K562 (cell line): Measurements from ENCODE around the gene LIMS2. TPM values are rescaled to one million over a fixed set of nuclear protein-coding genes. Genes with fewer than 3 reads are reported as not detected.
A peak's percentile ranks its signal among the peaks of the same experiment; 100 is the strongest.

Experiments
- CBFA2T3 ChIP-seq: fragments of 450-650 bp; IDR thresholded peaks from 2 replicates; pipeline ENCODE4 v1.6.1; 2017
- ELF2 ChIP-seq: fragments of 250-450 bp; sonication (Bioruptor Pico); IDR thresholded peaks from 2 replicates; pipeline ENCODE4 v1.5.0; 2021; ENCODE audit warnings: mild to moderate bottlenecking
- ETV1 ChIP-seq: fragments of 450-650 bp; conservative IDR thresholded peaks from 2 replicates; pipeline ENCODE4 v1.6.1; 2016; ENCODE audit warnings: missing genetic modification characterization, control low read depth, low read depth, missing compliant biosample characterization
- FOXA3 ChIP-seq, 2 experiments: fragments of 450-650 bp in 1 of 2; sonication (generic) in 1 of 2; formaldehyde crosslinking; IDR thresholded peaks in 1 of 2; conservative IDR thresholded peaks in 1 of 2; 2 replicates each; pipeline versions ENCODE4 v1.4.0 to v1.8.0; 2020 to 2022; ENCODE audit warnings: mild to moderate bottlenecking in 2 of 2, missing genetic modification reagents in 1 of 2
- KHSRP ChIP-seq: fragments of 450-650 bp; IDR thresholded peaks from 2 replicates; pipeline ENCODE4 v1.6.1; 2017
- KLF13 ChIP-seq: fragments of 450-650 bp; IDR thresholded peaks from 2 replicates; pipeline ENCODE4 v1.6.1; 2016; ENCODE audit warnings: missing genetic modification characterization, low read depth, mild to moderate bottlenecking, missing compliant biosample characterization, moderate library complexity, borderline replicate concordance
- MAZ ChIP-seq, 2 experiments: fragments of 450-650 bp in 1 of 2; sonication (generic) in 1 of 2; formaldehyde crosslinking; IDR thresholded peaks in 1 of 2; conservative IDR thresholded peaks in 1 of 2; 2 replicates each; pipeline versions ENCODE4 v1.4.0 to v1.5.0; 2020; ENCODE audit warnings: mild to moderate bottlenecking in 1 of 2, missing genetic modification reagents in 1 of 2
- MEF2A ChIP-seq: IDR thresholded peaks from 2 replicates; pipeline ENCODE4 v1.6.1; 2011; ENCODE audit warnings: low read depth, mild to moderate bottlenecking, low read length, moderate library complexity; ENCODE audit not compliant: control insufficient read depth
- MTA1 ChIP-seq: fragments of 450-650 bp; IDR thresholded peaks from 2 replicates; pipeline ENCODE4 v1.6.1; 2017; ENCODE audit warnings: borderline replicate concordance
- NFRKB ChIP-seq: fragments of 450-650 bp; IDR thresholded peaks from 2 replicates; pipeline ENCODE4 v1.6.1; 2016; ENCODE audit warnings: low read depth
- PML ChIP-seq: IDR thresholded peaks from 2 replicates; pipeline ENCODE4 v1.6.1; 2012; ENCODE audit warnings: low read length, inconsistent platforms
- RUNX1 ChIP-seq: sonication (generic); IDR thresholded peaks from 2 replicates; pipeline ENCODE4 v1.6.1; 2016; ENCODE audit warnings: antibody characterized with exemption, low read depth
- SIN3A ChIP-seq, 2 experiments: fragments of 150-350 bp in 1 of 2; IDR thresholded peaks; 2 replicates each; pipeline ENCODE4 v1.6.1; 2011 to 2016; ENCODE audit warnings: borderline replicate concordance in 2 of 2, low read depth in 2 of 2, low read length in 2 of 2, mild to moderate bottlenecking in 2 of 2, moderate library complexity in 2 of 2; ENCODE audit not compliant: control insufficient read depth in 1 of 2
- TFAP4 ChIP-seq: sonication (generic); formaldehyde crosslinking; IDR thresholded peaks from 2 replicates; pipeline ENCODE4 v1.8.0; 2022; ENCODE audit warnings: missing genetic modification reagents, mild to moderate bottlenecking, moderate library complexity, borderline replicate concordance
- ZNF165 ChIP-seq: fragments of 250-450 bp; sonication (Bioruptor Pico); IDR thresholded peaks from 2 replicates; pipeline ENCODE4 v1.4.0; 2020; ENCODE audit warnings: borderline replicate concordance
- ZNF830 ChIP-seq: fragments of 250-450 bp; sonication (Bioruptor Pico); IDR thresholded peaks from 2 replicates; pipeline ENCODE4 v1.5.0; 2021; ENCODE audit warnings: mild to moderate bottlenecking
- ZSCAN32 ChIP-seq: fragments of 450-650 bp; formaldehyde crosslinking; IDR thresholded peaks from 2 replicates; pipeline ENCODE4 v1.4.0; 2020; ENCODE audit warnings: mild to moderate bottlenecking, moderate library complexity
- polyA plus RNA-seq, 8 experiments: library from polyadenylated mRNA; depleted of rRNA in 4 of 8; stranded (reverse) in 5 of 8; unstranded in 3 of 8; fragments of >200 nt; fragmentation: Nextera tagmentation in 2 of 8; fragmentation: Illumina TruSeq in 1 of 8; extraction: Ambion mirVana in 2 of 8; extraction: Trizol in 1 of 8; gene quantifications; 2 replicates each; pipeline versions ENCODE4 v1.2.1 to v1.2.3, GENCODE V29; 2011 to 2014; ENCODE audit warnings: inconsistent platforms in 1 of 8, missing spikeins in 1 of 8
- total RNA-seq, 7 experiments: library from RNA; depleted of rRNA in 6 of 7; stranded (reverse); fragments of >200 nt in 6 of 7; fragmentation: Illumina TruSeq in 2 of 7; extraction: Trizol in 2 of 7; gene quantifications; 2 replicates each; pipeline versions ENCODE4 v1.2.1 to v1.2.3, GENCODE V29; 2011 to 2021; ENCODE audit warnings: low replicate concordance in 1 of 7
- TF ChIP-seq, protein P1 (sequence below): sonication (generic); formaldehyde crosslinking; IDR thresholded peaks from 2 replicates; pipeline ENCODE4 v1.8.1; 2023; ENCODE audit warnings: mild to moderate bottlenecking, missing genetic modification reagents
- TF ChIP-seq, protein P2 (sequence below): fragments of 250-450 bp; sonication (Bioruptor Pico); IDR thresholded peaks from 2 replicates; pipeline ENCODE4 v1.4.0; 2020

The LIMS2 gene
- total and polyA plus RNA-seq, 9 of the 15 experiments (the other 6 are each of a cell fraction or from before 2014, with no cell fraction given), result 0.04 to 0.22 TPM; not detected in 7

GRCh38 chr2:127701651-127702394 lies 26.5 kb upstream of the LIMS2 start (continued):
- no peak for TF ChIP-seq NFRKB
- no peak for TF ChIP-seq ZSCAN32 (CRISPR knock-in tag)
- no peak; the same call in 1 of the 2 replicates for TF ChIP-seq MEF2A
- no peak for TF ChIP-seq ZNF165 (CRISPR knock-in tag)
- no peak for TF ChIP-seq CBFA2T3
- TF ChIP-seq KHSRP, result no peak
- no peak for TF ChIP-seq ZNF830 (CRISPR knock-in tag)
- TF ChIP-seq SIN3A (IDR thresholded peaks at IDR 0.05; ENCODE audit: borderline replicate concordance in 2 of 2, control insufficient read depth in 1 of 2, low read depth in 2 of 2, low read length in 2 of 2), result peak in 1 of 2 experiments; percentile 15; a peak in 1 of 4 replicates
- TF ChIP-seq MTA1, result no peak
- TF ChIP-seq, protein P1, sequence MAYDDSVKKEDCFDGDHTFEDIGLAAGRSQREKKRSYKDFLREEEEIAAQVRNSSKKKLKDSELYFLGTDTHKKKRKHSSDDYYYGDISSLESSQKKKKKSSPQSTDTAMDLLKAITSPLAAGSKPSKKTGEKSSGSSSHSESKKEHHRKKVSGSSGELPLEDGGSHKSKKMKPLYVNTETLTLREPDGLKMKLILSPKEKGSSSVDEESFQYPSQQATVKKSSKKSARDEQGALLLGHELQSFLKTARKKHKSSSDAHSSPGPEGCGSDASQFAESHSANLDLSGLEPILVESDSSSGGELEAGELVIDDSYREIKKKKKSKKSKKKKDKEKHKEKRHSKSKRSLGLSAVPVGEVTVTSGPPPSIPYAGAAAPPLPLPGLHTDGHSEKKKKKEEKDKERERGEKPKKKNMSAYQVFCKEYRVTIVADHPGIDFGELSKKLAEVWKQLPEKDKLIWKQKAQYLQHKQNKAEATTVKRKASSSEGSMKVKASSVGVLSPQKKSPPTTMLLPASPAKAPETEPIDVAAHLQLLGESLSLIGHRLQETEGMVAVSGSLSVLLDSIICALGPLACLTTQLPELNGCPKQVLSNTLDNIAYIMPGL, result peak; percentile 83
- TF ChIP-seq FOXA3 (CRISPR knock-in tag; conservative IDR thresholded peaks at IDR 0.05 in 1 of 2, IDR thresholded peaks at IDR 0.05 in 1 of 2), result peak in 1 of 2 experiments; percentile 24; a peak in 1 of 4 replicates
- peak; percentile 27; the same call in 1 of the 2 replicates for TF ChIP-seq PML
- 0 out of 4 replicates have a peak, but pooled peaks of 1 of the 2 experiments have one; percentile 27 for TF ChIP-seq MAZ (CRISPR knock-in tag; conservative IDR thresholded peaks at IDR 0.05 in 1 of 2, IDR thresholded peaks at IDR 0.05 in 1 of 2)
- TF ChIP-seq TFAP4 (CRISPR knock-in tag), result peak; percentile 56; the same call in 1 of the 2 replicates
- TF ChIP-seq ETV1 (tag), result peak; percentile 61; the same call in 1 of the 2 replicates
- TF ChIP-seq, protein P2, sequence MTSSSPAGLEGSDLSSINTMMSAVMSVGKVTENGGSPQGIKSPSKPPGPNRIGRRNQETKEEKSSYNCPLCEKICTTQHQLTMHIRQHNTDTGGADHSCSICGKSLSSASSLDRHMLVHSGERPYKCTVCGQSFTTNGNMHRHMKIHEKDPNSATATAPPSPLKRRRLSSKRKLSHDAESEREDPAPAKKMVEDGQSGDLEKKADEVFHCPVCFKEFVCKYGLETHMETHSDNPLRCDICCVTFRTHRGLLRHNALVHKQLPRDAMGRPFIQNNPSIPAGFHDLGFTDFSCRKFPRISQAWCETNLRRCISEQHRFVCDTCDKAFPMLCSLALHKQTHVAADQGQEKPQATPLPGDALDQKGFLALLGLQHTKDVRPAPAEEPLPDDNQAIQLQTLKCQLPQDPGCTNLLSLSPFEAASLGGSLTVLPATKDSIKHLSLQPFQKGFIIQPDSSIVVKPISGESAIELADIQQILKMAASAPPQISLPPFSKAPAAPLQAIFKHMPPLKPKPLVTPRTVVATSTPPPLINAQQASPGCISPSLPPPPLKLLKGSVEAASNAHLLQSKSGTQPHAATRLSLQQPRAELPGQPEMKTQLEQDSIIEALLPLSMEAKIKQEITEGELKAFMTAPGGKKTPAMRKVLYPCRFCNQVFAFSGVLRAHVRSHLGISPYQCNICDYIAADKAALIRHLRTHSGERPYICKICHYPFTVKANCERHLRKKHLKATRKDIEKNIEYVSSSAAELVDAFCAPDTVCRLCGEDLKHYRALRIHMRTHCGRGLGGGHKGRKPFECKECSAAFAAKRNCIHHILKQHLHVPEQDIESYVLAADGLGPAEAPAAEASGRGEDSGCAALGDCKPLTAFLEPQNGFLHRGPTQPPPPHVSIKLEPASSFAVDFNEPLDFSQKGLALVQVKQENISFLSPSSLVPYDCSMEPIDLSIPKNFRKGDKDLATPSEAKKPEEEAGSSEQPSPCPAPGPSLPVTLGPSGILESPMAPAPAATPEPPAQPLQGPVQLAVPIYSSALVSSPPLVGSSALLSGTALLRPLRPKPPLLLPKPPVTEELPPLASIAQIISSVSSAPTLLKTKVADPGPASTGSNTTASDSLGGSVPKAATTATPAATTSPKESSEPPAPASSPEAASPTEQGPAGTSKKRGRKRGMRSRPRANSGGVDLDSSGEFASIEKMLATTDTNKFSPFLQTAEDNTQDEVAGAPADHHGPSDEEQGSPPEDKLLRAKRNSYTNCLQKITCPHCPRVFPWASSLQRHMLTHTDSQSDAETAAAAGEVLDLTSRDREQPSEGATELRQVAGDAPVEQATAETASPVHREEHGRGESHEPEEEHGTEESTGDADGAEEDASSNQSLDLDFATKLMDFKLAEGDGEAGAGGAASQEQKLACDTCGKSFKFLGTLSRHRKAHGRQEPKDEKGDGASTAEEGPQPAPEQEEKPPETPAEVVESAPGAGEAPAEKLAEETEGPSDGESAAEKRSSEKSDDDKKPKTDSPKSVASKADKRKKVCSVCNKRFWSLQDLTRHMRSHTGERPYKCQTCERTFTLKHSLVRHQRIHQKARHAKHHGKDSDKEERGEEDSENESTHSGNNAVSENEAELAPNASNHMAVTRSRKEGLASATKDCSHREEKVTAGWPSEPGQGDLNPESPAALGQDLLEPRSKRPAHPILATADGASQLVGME (CRISPR knock-in tag), result 0 out of 2 replicates have a peak, but pooled peaks have one; percentile 15
- no peak for TF ChIP-seq RUNX1
- TF ChIP-seq KLF13 (tag), result no peak
- TF ChIP-seq ELF2 (CRISPR knock-in tag), result no peak
